ENCODE measurements around the gene TMEM14B. TPM values are rescaled to one million over a fixed set of nuclear protein-coding genes. Genes with fewer than 3 reads are reported as not detected.
A peak's percentile ranks its signal among the peaks of the same experiment; 100 is the strongest.

TMEM14B gene
- total and polyA plus RNA-seq, 9 of the 15 experiments (the other 6 are each of a cell fraction or from before 2014, with no cell fraction given): 174 to 862 (median 263) TPM

- TF ChIP-seq TEAD1 (CRISPR knock-in tag; IDR thresholded peaks at IDR 0.05) (peak in 1 of 2 experiments; percentile 95; a peak in 2 of 4 replicates), CHD2 (IDR thresholded peaks at IDR 0.05; ENCODE audit: low read depth, low read length) (no peak), TRIM28 (IDR thresholded peaks at IDR 0.05) (peak; percentile 57; the same call in 1 of the 2 replicates), PRPF4 (IDR thresholded peaks at IDR 0.05; ENCODE audit: insufficient read depth, low read depth, low read length, poor library complexity, severe bottlenecking) (no peak), SRSF3 (IDR thresholded peaks at IDR 0.05; ENCODE audit: insufficient read depth, low read length) (no peak), SIRT6 (IDR thresholded peaks at IDR 0.05; ENCODE audit: low read depth, low read length) (no peak), CHD7 (IDR thresholded peaks at IDR 0.05; ENCODE audit: low read depth, low read length) (no peak), GATAD2A (IDR thresholded peaks at IDR 0.05) (no peak), MNT (conservative IDR thresholded peaks at IDR 0.05) (peak; percentile 87 to 96), BRF2 (IDR thresholded peaks at IDR 0.05; ENCODE audit: borderline replicate concordance, insufficient read depth, insufficient read length) (no peak), SMC3 (conservative IDR thresholded peaks at IDR 0.05; ENCODE audit: insufficient read depth, low read depth, low read length) (0 out of 2 replicates have a peak, but pooled peaks have one; percentile 6), ZSCAN32 (CRISPR knock-in tag; IDR thresholded peaks at IDR 0.05) (no peak)
Observed at GRCh38 chr6:10722820-10723566, 24.6 kb upstream of the TMEM14B start, which contains the start of gene TMEM14C (continued).
